Adrenal gland (tissue), 5 donors: ENCODE data around the gene ANKRD34A.

ENCODE experiments used
- CTCF ChIP-seq, 6 experiments: fragments of 450-650 bp in 4 of 6; fragments of 200-600 bp in 2 of 6; sonication (generic) in 1 of 6; IDR thresholded peaks; 1 replicate in 5 of 6; 2 replicates in 1 of 6; pipeline versions ENCODE4 v1.5.1 to v1.8.0; 2016 to 2021; ENCODE audit warnings: antibody characterized with exemption in 6 of 6, mild to moderate bottlenecking in 2 of 6, moderate library complexity in 1 of 6
- POLR2A ChIP-seq, 2 donors: fragments of 450-650 bp; IDR thresholded peaks; one replicate each; pipeline ENCODE4 v1.6.1; 2017; ENCODE audit warnings: antibody characterized with exemption in 2 of 2, mild to moderate bottlenecking in 2 of 2, moderate library complexity in 1 of 2
- donor health status: DM: no; HTN: no; CAD: no.

- no peak for TF ChIP-seq CTCF (IDR thresholded peaks at IDR 0.05)
- no peak for TF ChIP-seq POLR2A (IDR thresholded peaks at IDR 0.05)
Observed at GRCh38 chr1:145935708-145936107, 28.7 kb downstream of the ANKRD34A start.
